Measurements from ENCODE around the gene SPRYD7.
"Not testable (repeated sequence)": the region's sequence is repeated elsewhere in the genome, so short reads cannot be mapped to it uniquely, and the experiment has no call there.

SPRYD7 gene

GRCh38 chr13:49932066-49932465, 4.1 kb downstream of the SPRYD7 start:
- no peak for DNase-seq

- DNase-seq = no peak
Observed at GRCh38 chr13:49927755-49928154, 8.4 kb downstream of the SPRYD7 start.

GRCh38 chr13:49925881-49926418, 10.2 kb downstream of the SPRYD7 start:
- no peak for DNase-seq

- no peak for DNase-seq
Observed at GRCh38 chr13:49922301-49922700, 13.8 kb downstream of the SPRYD7 start.

GRCh38 chr13:49920969-49921368, 15.2 kb downstream of the SPRYD7 start:
- not testable (repeated sequence) for DNase-seq

- DNase-seq = not testable (repeated sequence)
Observed at GRCh38 chr13:49918106-49918505, 18.0 kb downstream of the SPRYD7 start.

GRCh38 chr13:49914947-49915346, 21.2 kb downstream of the SPRYD7 start:
- no peak for DNase-seq

GRCh38 chr13:49908637-49909036, 27.5 kb downstream of the SPRYD7 start:
- no peak for DNase-seq

GRCh38 chr13:49904729-49905456, 31.2 kb downstream of the SPRYD7 start:
- DNase-seq = no peak

GRCh38 chr13:49898792-49899191, 37.3 kb downstream of the SPRYD7 start:
- DNase-seq = no peak

GRCh38 chr13:49897713-49898112, 38.4 kb downstream of the SPRYD7 start:
- DNase-seq = no peak

GRCh38 chr13:49895826-49896225, 40.3 kb downstream of the SPRYD7 start:
- DNase-seq = no peak

GRCh38 chr13:49893591-49893990, 42.5 kb downstream of the SPRYD7 start:
- DNase-seq = no peak

- DNase-seq = no peak
Observed at GRCh38 chr13:49890376-49890775, 45.8 kb downstream of the SPRYD7 start.

- DNase-seq = no peak
Observed at GRCh38 chr13:49878682-49879081, 57.5 kb downstream of the SPRYD7 start.

- DNase-seq = no peak
Observed at GRCh38 chr13:49877629-49878218, 58.4 kb downstream of the SPRYD7 start.

GRCh38 chr13:49874430-49874829, 61.7 kb downstream of the SPRYD7 start:
- DNase-seq = no peak

GRCh38 chr13:49869519-49869918, 66.6 kb downstream of the SPRYD7 start:
- peak; percentile 17 for DNase-seq

- no peak for DNase-seq
Observed at GRCh38 chr13:49867834-49868233, 68.3 kb downstream of the SPRYD7 start.

- DNase-seq = no peak
Observed at GRCh38 chr13:49865218-49865617, 70.9 kb downstream of the SPRYD7 start.

GRCh38 chr13:49864509-49864908, 71.6 kb downstream of the SPRYD7 start:
- DNase-seq = no peak

All from RPMI8226 (cell line).